Mesenteric fat pad (tissue), 1 donor: ENCODE results near the gene DDX54. TPM values are rescaled to one million over a fixed set of nuclear protein-coding genes. Genes with fewer than 3 reads are reported as not detected.
"Not testable (repeated sequence)": the region's sequence is repeated elsewhere in the genome, so short reads cannot be mapped to it uniquely, and the experiment has no call there.

Experiments
- DNase-seq: peaks from one replicate; pipeline ENCODE4 v3.0.0-alpha.2; 2020; ENCODE audit warnings: low spot score
- total RNA-seq: library from RNA; stranded (reverse); fragmentation: NEBNext Ultra II Directional; extraction: Animal tissue kit (Norgen Biotek cat#: 25700); gene quantifications from one replicate; pipeline ENCODE4 v1.2.1, GENCODE V29; 2021
- donor health status: DM: yes; HTN: yes; CAD: no.

DDX54 gene
- total RNA-seq, 1 donor from 2014 or later = 46.3 TPM

GRCh38 chr12:113221181-113221996 lies 36.1 kb upstream of the DDX54 start, which contains the start of gene TPCN1:
Gene TPCN1 (plus strand): TSS chr12:113221464. CDS start chr12:113226853, 5,389 bp downstream.
- DNase-seq = peak; percentile 99

- no peak for DNase-seq
Observed at GRCh38 chr12:113220593-113221180, 35.4 kb upstream of the DDX54 start.

DNA sequence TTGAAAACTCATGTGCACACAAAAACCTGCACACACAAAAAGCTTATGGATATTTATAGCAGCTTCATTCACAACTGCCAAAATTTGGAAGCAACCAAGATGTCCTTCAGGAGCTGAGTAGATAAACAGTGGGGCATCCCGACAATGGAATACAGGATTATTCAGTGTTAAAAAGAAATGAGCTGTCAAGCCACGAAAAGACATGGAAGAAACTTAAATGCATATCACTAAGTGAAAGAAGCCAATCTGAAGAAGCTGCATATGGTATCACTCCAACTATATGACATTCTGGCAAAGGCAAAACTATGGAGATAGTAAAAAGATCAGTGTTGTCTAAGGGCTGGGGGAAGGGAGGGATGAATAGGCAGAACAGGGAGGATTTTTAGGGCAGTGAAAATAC lies 30.7 kb upstream of the DDX54 start:
- no peak for DNase-seq

- DNase-seq = no peak
Observed at GRCh38 chr12:113214895-113215400, 29.7 kb upstream of the DDX54 start.

- no peak for DNase-seq
Observed at GRCh38 chr12:113211160-113211559, 25.9 kb upstream of the DDX54 start.

- no peak for DNase-seq
Observed at GRCh38 chr12:113208041-113208934, 23.0 kb upstream of the DDX54 start.

GRCh38 chr12:113207613-113208040 lies 22.3 kb upstream of the DDX54 start:
- DNase-seq = no peak

DNA sequence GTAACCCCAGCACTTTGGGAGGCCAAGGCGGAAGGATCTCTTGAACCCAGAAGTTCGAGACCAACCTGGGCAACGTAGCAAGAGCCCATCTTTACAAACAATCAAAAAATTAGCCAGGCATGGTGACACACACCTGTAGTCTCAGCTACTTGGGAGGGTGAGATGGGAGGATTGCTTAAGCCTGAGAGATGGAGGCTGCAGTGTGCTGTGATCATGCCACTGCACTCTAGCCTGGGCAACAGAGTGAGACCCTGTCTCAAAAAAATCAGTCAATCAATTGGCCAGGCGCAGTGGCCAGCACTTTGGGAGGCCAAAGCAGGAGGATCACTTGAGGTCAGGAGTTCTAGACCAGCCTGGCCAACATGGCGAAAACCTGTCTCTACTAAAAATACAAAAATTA lies 21.5 kb upstream of the DDX54 start:
- DNase-seq = not testable (repeated sequence)

- no peak for DNase-seq
Observed at GRCh38 chr12:113204804-113205203, 19.5 kb upstream of the DDX54 start.

- no peak for DNase-seq
Observed at GRCh38 chr12:113203852-113204760, 18.8 kb upstream of the DDX54 start.

DNA sequence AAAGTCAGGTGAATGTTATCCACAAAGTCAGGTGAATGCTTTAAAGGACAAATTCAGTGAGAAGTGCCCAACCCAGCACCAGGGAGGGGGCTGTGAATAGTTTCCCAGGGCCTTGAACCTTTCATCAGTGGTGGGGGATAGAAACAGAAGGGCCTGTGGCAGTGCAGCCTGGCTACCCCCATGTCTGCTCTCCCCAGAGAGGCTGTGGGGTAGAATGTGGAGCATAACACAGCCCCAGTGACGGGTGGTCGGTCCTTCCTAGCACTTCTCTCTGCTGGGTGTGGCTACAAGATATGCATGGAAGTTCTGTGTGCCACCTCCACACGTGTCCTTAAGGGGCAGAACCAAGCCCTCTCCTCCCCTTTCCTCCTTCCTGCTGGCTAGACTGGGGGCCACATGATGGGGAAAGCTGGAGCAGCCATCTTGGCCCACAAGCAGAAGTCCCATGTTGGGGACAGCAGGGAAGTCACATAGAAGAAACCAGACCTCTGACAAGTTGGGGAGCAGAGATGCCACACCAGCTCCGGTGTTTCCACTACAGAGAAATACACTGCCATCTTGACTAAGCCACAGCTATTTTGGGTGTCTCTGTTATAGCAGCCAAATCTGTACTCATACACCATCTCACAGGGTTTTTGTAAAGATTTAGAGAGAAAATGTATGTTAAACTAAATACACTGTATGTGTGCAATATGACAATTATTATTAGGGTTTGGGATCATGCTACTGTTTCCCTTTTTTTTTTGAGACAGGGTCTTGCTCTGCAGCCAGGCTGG lies 17.2 kb upstream of the DDX54 start:
- no peak for DNase-seq

- no peak for DNase-seq
Observed at GRCh38 chr12:113201187-113202177, 16.2 kb upstream of the DDX54 start.

GRCh38 chr12:113200021-113200797 lies 14.9 kb upstream of the DDX54 start:
- DNase-seq = no peak

DNA sequence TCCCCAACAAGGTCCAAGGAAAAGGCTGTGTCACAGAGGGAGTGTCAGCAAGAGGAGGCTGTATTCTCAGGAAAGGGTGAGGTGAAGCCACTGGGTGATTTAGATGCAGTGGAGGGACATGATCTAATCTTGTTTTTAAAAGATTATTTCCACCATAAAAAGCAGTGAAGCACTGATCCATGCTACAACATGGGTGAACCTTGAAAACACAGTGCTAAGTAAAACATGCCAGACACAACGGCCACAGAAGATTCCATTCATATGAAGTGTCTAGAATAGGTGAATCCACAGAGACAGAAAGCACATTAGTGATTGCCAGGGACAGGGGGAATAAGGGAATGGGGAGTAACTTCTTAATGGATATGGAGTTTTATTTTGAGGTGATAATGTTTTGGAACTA lies 13.0 kb upstream of the DDX54 start:
- DNase-seq = no peak

DNA sequence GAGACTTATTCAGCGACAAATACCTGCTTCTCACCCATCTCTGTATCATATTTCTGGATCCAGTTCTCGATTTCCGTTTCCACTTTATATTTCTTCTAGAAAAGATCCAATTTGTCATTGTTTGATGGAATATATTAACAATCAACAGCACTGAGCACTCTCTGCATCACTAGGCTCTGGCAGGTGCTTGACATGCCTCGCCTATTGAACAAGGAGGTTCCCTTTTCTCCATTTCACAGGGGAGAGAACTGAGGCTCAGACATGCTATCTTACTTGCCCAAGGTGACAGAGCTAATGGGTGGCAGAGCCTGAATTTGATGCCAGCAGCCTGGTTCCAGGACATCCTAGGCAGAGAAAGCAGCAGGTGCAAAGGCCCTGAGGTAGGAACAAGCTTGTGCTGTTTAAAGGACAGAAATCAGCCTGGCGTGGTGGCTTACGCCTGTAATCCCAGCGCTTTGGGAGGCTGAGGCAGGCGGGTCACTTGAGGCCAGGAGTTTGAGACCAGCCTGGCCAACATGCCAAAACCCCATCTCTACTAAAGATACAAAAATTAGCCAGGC lies 12.3 kb upstream of the DDX54 start:
- no peak for DNase-seq

DNA sequence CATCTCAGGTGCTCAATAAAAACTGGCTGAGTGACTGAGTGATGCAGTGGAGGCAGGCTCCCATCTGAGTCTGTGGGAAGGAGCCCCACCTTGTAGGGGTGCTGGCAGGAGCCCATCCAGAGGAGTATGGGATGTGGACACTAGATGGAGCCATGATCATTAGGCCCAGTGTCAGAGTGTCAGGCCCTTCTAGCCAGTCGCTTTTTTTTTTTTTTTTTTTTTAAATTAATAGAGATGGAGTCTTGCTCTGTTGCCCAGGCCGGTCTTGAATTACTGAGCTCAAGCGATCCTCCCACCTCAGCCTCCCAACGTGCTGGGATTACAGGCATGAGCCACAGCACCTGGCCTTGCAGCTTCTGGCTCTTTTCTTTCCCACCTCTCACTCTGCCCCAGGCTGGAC lies 11.7 kb upstream of the DDX54 start:
- no peak for DNase-seq

- no peak for DNase-seq
Observed at GRCh38 chr12:113196582-113196981, 11.3 kb upstream of the DDX54 start.
